A549 (cell line): ENCODE data around the gene CSTPP1. TPM values are rescaled to one million over a fixed set of nuclear protein-coding genes. Genes with fewer than 3 reads are reported as not detected.

Experiments used
- ATAC-seq, 2 experiments: fragments of 200-7000 bp in 1 of 2; fragments of >200 bp in 1 of 2; cut with Nextera tagmentation in 1 of 2; cut with Tn5 transposase in 1 of 2; 3 replicates each; pipeline versions ENCODE4 v1.8.0 to v1.9.1; 2018 to 2020; ENCODE audit warnings: mild to moderate bottlenecking in 1 of 2, moderate library complexity in 1 of 2
- CTCF ChIA-PET: fragments of 300-600 bp; sonication (Branson Sonifier 250); formaldehyde crosslinking; extraction: SDS; loops from one replicate; lab custom pipeline; 2021; ENCODE audit warnings: antibody characterized with exemption, inconsistent platforms; lab: Yijun Ruan, JAX
- POLR2A ChIA-PET: fragments of 350-600 bp; formaldehyde crosslinking; extraction: SDS; loops from one replicate; lab custom pipeline; 2021; ENCODE audit warnings: antibody characterized with exemption, inconsistent platforms; lab: Yijun Ruan, JAX
- DNase-seq, 2 experiments: peaks; one replicate each; pipeline versions ENCODE4 v3.0.0 to v3.0.0-alpha.2; 2011 to 2016; ENCODE audit warnings: low read depth in 1 of 2, low spot score in 1 of 2
- FAIRE-seq: peaks from 2 replicates; lab custom pipeline; 2011; peaks lifted over from hg19 to GRCh38; lab: Jason Lieb, UNC
- H3K27ac ChIP-seq, 2 experiments: fragments of >200 bp; sonication (Bioruptor Twin); formaldehyde crosslinking; 3 replicates each; pipeline ENCODE4 v1.5.1; 2016 to 2017
- H3K4me1 ChIP-seq: fragments of >200 bp; sonication (Bioruptor Twin); formaldehyde crosslinking; 3 replicates; pipeline ENCODE4 v1.6.1; 2016
- H3K4me2 ChIP-seq: fragments of >200 bp; sonication (Bioruptor Twin); formaldehyde crosslinking; 3 replicates; pipeline ENCODE4 v1.6.1; 2016
- H3K4me3 ChIP-seq: fragments of >200 bp; sonication (Bioruptor Twin); formaldehyde crosslinking; 3 replicates; pipeline ENCODE4 v1.5.1; 2016
- H3K9me3 ChIP-seq: fragments of >200 bp; sonication (Bioruptor Twin); formaldehyde crosslinking; 3 replicates; pipeline ENCODE4 v1.6.1; 2016
- JUN ChIP-seq, 2 experiments: fragments of >200 bp; sonication (Bioruptor Twin); formaldehyde crosslinking; IDR thresholded peaks; 2 replicates in 1 of 2; 3 replicates in 1 of 2; pipeline ENCODE4 v1.6.1; 2016 to 2017
- PHF8 ChIP-seq: fragments of 200-600 bp; sonication (generic); IDR thresholded peaks from 2 replicates; pipeline ENCODE4 v1.6.1; 2016; ENCODE audit warnings: low read depth, mild to moderate bottlenecking, antibody characterized with exemption, moderate library complexity, borderline replicate concordance
- POLR2A ChIP-seq: IDR thresholded peaks from 2 replicates; pipeline ENCODE4 v1.6.1; 2012; ENCODE audit warnings: mild to moderate bottlenecking, low read length
- RFX5 ChIP-seq: fragments of 450-650 bp; IDR thresholded peaks from 2 replicates; pipeline ENCODE4 v1.7.1; 2014; ENCODE audit warnings: antibody characterized with exemption, mild to moderate bottlenecking, moderate library complexity
- RNF2 ChIP-seq: fragments of 200-600 bp; sonication (generic); IDR thresholded peaks from 2 replicates; pipeline ENCODE4 v1.6.1; 2016; ENCODE audit warnings: low read depth, mild to moderate bottlenecking, antibody characterized with exemption, moderate library complexity, borderline replicate concordance
- SMC3 ChIP-seq: fragments of >200 bp; sonication (Bioruptor Twin); formaldehyde crosslinking; IDR thresholded peaks from 3 replicates; pipeline ENCODE4 v1.6.1; 2018; ENCODE audit warnings: inconsistent platforms
- TP53 ChIP-seq: fragments of 250-450 bp; sonication (Bioruptor Pico); IDR thresholded peaks from 2 replicates; pipeline ENCODE4 v1.5.0; 2021; ENCODE audit warnings: mild to moderate bottlenecking, moderate library complexity
- WGBS: methylation state at CpG from one replicate; pipeline ENCODE4 v1.1.6; 2017; ENCODE audit errors: missing lambda C conversion rate; 5-methylcytosine and 5-hydroxymethylcytosine counted together
- polyA plus RNA-seq, 4 experiments: library from polyadenylated mRNA; depleted of rRNA in 3 of 4; stranded (reverse); fragments of >200 nt; fragmentation: RNase III in 1 of 4; extraction: RNeasy Plus Mini Kit Qiagen cat#74134 plus additional on column Dnase treatment in 1 of 4; gene quantifications; 2 replicates in 3 of 4; 3 replicates in 1 of 4; pipeline ENCODE4 v1.2.3, GENCODE V29; 2011 to 2017
- TF ChIP-seq, protein P1 (sequence below): IDR thresholded peaks from 2 replicates; pipeline ENCODE4 v1.6.1; 2012
- TF ChIP-seq, protein P2 (sequence below): fragments of >200 bp; sonication (Bioruptor Twin); formaldehyde crosslinking; IDR thresholded peaks from 3 replicates; pipeline ENCODE4 v1.5.1; 2016
- TF ChIP-seq, protein P3 (sequence below): IDR thresholded peaks from 2 replicates; pipeline ENCODE4 v1.6.1; 2012
- TF ChIP-seq, protein P4 (sequence below): IDR thresholded peaks from 2 replicates; pipeline ENCODE4 v1.6.1; 2012; ENCODE audit warnings: low read depth, borderline replicate concordance
- TF ChIP-seq, protein P5 (sequence below): fragments of >200 bp; sonication (Bioruptor Twin); formaldehyde crosslinking; IDR thresholded peaks from 3 replicates; pipeline ENCODE4 v1.6.1; 2016

CSTPP1 gene
- polyA plus RNA-seq, 2 of the 4 experiments (the other 2 are of a cell fraction) = 31.5 to 34.5 TPM

DNA sequence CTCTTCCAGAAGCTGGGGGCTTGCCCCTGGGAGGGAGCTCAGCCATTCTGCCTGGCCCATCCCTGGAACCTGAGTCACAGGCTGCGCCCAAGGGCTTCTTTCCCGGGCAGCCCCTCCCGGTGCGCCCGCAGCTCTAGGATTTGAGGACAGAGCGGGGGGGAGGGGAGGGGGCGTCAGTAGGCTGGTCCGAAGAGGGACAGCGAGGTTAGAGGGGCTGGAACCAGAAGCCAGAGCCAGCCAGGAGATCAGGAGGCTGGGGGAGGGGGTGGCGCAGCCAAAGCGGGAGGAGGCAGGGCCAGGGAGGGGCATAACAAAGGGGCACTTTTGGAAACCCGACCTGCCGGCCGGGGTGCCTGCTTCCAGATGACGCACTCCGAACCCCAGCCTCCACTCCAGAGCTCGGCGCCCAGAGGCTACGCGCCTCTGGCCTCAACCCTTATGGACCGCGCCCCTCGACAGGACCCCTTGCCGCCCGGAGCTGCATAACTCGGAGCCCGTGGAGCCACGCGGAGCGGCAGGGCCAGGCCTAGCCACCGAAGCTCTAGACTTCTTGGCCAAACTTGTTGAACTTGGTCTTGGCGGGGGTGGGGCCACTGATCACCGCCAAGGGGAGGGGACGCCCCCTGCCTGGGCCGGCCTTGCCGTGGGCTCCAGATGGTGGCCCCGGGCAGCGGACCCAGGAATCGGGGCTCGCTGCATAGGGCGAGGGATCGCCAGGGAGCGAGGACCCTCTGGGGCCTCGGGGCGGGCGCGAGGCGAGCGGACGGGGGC, 248.9 kb downstream of the CSTPP1 start:
- peak overlapping the region; percentile 84 to 98 for H3K27ac ChIP-seq
- ATAC-seq (peak; percentile 10 to 47), DNase-seq (peak in 1 of 2 experiments; percentile 46), FAIRE-seq (no peak)
- peak overlapping the region; percentile 72 for H3K4me3 ChIP-seq
- peak overlapping the region; percentile 79 for H3K4me2 ChIP-seq
- no peaks in the 10 kb centered on the region for H3K9me3 ChIP-seq
- WGBS = 3% methylated on average over 25 of the region's 50 CpGs
- POLR2A ChIA-PET = interaction anchor here (0.6 to 4.8 kb wide), 3 partner anchors 29 to 376 kb away, joined by 5 to 60 read pairs (median 10); partner anchors contain the start of genes ACP2 and DDB2
- CTCF ChIA-PET = interaction anchor here (0.7 to 10.8 kb wide), 11 partner anchors 8 to 169 kb away, joined by 3 to 173 read pairs (median 4); partner anchors contain the start of genes ARFGAP2, DDB2 and NR1H3
- H3K4me1 ChIP-seq = peaks cover 47% of the 10 kb centered on the region
- TF ChIP-seq, protein P1, sequence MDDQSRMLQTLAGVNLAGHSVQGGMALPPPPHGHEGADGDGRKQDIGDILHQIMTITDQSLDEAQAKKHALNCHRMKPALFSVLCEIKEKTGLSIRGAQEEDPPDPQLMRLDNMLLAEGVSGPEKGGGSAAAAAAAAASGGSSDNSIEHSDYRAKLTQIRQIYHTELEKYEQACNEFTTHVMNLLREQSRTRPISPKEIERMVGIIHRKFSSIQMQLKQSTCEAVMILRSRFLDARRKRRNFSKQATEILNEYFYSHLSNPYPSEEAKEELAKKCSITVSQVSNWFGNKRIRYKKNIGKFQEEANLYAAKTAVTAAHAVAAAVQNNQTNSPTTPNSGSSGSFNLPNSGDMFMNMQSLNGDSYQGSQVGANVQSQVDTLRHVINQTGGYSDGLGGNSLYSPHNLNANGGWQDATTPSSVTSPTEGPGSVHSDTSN = no peak
- TF ChIP-seq, protein P2, sequence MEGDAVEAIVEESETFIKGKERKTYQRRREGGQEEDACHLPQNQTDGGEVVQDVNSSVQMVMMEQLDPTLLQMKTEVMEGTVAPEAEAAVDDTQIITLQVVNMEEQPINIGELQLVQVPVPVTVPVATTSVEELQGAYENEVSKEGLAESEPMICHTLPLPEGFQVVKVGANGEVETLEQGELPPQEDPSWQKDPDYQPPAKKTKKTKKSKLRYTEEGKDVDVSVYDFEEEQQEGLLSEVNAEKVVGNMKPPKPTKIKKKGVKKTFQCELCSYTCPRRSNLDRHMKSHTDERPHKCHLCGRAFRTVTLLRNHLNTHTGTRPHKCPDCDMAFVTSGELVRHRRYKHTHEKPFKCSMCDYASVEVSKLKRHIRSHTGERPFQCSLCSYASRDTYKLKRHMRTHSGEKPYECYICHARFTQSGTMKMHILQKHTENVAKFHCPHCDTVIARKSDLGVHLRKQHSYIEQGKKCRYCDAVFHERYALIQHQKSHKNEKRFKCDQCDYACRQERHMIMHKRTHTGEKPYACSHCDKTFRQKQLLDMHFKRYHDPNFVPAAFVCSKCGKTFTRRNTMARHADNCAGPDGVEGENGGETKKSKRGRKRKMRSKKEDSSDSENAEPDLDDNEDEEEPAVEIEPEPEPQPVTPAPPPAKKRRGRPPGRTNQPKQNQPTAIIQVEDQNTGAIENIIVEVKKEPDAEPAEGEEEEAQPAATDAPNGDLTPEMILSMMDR = no peak
- TF ChIP-seq, protein P3, sequence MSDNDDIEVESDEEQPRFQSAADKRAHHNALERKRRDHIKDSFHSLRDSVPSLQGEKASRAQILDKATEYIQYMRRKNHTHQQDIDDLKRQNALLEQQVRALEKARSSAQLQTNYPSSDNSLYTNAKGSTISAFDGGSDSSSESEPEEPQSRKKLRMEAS = peak; percentile 59; the same call in 1 of the 2 replicates
- TF ChIP-seq RNF2 = 0 out of 2 replicates have a peak, but pooled peaks have one; percentile 71

DNA sequence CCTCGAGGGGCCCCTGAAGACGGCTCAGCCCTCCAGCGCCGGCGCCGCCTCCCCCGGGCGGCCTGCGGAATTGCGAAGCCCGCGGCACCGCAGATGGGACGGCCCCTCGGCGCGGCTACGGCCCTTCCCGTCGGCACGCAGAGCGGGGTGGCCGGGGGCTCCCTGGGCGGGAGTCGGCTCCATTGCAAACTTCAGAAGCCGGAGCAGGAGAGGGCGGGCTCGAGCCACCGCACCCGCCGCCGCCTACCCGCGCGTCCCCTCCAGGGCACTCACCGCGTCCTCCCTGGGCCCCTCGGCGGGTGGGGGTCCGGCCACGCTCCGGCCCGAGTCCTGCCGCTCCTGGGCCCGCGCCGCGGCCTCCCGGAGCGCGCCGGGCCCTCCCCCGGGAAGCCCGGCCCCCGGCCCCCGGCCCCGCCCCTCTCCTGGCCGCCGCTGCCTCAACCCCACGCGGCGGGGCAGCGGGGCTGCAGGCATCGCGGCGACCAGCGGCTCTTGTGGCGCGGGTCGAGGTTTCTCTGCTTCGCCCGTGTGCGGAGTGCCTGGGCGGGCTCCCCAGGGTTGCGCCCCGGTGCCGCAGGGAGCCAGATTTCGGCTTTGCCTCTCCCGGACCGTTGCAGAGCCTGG, 249.6 kb downstream of the CSTPP1 start, which contains the start of gene PACSIN3:
Gene PACSIN3, minus strand, starts transcription at position 359 of the 624 bp plus-strand sequence. CDS start 3,707 bp downstream, outside the sequence.
- Histone ChIP-seq H3K27ac (peak within 1 kb of the TSS; percentile 84 to 98), H3K9me3 (no peaks in the 10 kb centered on the region), H3K4me2 (peak within 1 kb of the TSS; percentile 79), H3K4me3 (peak within 1 kb of the TSS; percentile 72), H3K4me1 (peaks cover 47% of the 10 kb centered on the region)
- DNase-seq (peak; percentile 58 to 72), ATAC-seq (peak; percentile 72 to 75), FAIRE-seq (no peak)
- ChIA-PET POLR2A (interaction anchor here (1.5 to 4.8 kb wide), 5 partner anchors 19 to 62 kb away, joined by 5 to 60 read pairs (median 6); partner anchors contain the start of genes ACP2 and DDB2), CTCF (interaction anchor here (0.7 to 10.8 kb wide), 17 partner anchors 7 to 169 kb away, joined by 3 to 173 read pairs (median 6); partner anchors contain the start of genes ARFGAP2, DDB2 and NR1H3)
- 0% methylated on average over 11 of the region's 80 CpGs for WGBS
- TF ChIP-seq SMC3 (peak; percentile 8; the same call in 1 of the 3 replicates), PHF8 (peak; percentile 32; the same call in 1 of the 2 replicates), RFX5 (no peak), POLR2A (peak; percentile 59), JUN (IDR thresholded peaks at IDR 0.05) (peak in 1 of 2 experiments; percentile 66; a peak in 2 of 5 replicates), TP53 (no peak)
- TF ChIP-seq, protein P3 = peak; percentile 63; the same call in 1 of the 2 replicates
- TF ChIP-seq, protein P4, sequence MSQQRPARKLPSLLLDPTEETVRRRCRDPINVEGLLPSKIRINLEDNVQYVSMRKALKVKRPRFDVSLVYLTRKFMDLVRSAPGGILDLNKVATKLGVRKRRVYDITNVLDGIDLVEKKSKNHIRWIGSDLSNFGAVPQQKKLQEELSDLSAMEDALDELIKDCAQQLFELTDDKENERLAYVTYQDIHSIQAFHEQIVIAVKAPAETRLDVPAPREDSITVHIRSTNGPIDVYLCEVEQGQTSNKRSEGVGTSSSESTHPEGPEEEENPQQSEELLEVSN = peak; percentile 18; the same call in 1 of the 2 replicates
- TF ChIP-seq, protein P5, sequence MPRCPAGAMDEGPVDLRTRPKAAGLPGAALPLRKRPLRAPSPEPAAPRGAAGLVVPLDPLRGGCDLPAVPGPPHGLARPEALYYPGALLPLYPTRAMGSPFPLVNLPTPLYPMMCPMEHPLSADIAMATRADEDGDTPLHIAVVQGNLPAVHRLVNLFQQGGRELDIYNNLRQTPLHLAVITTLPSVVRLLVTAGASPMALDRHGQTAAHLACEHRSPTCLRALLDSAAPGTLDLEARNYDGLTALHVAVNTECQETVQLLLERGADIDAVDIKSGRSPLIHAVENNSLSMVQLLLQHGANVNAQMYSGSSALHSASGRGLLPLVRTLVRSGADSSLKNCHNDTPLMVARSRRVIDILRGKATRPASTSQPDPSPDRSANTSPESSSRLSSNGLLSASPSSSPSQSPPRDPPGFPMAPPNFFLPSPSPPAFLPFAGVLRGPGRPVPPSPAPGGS = peak; percentile 70; the same call in 1 of the 3 replicates
